PFSK-1 (cell line): Measurements from ENCODE around the gene DAB1.

Experiments used
- POLR2AphosphoS5 ChIP-seq: IDR thresholded peaks from 2 replicates; pipeline ENCODE4 v1.6.1; 2012; ENCODE audit warnings: low read depth, mild to moderate bottlenecking, control low read depth, low read length, moderate library complexity
- REST ChIP-seq, 2 experiments: IDR thresholded peaks; 2 replicates each; pipeline versions ENCODE4 v1.6.1 to v1.8.0; 2011 to 2012; ENCODE audit warnings: low read depth in 2 of 2, low read length in 2 of 2, control low read depth in 1 of 2, inconsistent platforms in 1 of 2, mild to moderate bottlenecking in 1 of 2, moderate library complexity in 1 of 2; ENCODE audit not compliant: insufficient read depth in 1 of 2
- SIN3A ChIP-seq: IDR thresholded peaks from 2 replicates; pipeline ENCODE4 v1.6.1; 2012; ENCODE audit warnings: mild to moderate bottlenecking, low read length, moderate library complexity, borderline replicate concordance; ENCODE audit not compliant: insufficient read depth
- TAF1 ChIP-seq: IDR thresholded peaks from 2 replicates; pipeline ENCODE4 v1.6.1; 2012; ENCODE audit warnings: low read length, control low read depth, borderline replicate concordance; ENCODE audit not compliant: insufficient read depth

DNA sequence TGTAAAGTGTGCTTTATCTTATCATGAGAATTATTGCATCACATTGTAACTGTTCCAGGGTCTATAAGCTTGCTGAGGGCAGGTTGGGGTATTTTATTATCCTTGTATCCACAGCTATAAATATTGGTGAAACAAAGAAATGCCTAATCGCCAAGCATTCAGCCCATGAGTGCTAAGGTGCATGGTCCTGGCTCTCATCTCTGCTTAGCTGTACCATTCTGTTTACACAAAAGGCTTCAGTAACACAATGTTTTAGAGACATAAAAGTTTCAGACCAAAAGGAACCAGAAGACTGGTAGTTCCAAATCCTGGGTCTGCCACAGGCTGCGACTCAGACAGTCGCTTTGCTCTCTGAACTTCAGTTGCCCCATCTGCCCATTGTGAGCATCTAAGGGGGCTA, 358.4 kb downstream of the DAB1 start:
- TF ChIP-seq POLR2AphosphoS5 (no peak), REST (IDR thresholded peaks at IDR 0.05; ENCODE audit: insufficient read depth in 1 of 2, low read depth in 2 of 2, low read length in 2 of 2) (no peak), SIN3A (no peak), TAF1 (no peak)
